ENCODE measurements around the gene CHST11. TPM values are rescaled to one million over a fixed set of nuclear protein-coding genes. Genes with fewer than 3 reads are reported as not detected.

CHST11 gene
- total RNA-seq, 1 donor from 2014 or later: 11.4 TPM

DNA sequence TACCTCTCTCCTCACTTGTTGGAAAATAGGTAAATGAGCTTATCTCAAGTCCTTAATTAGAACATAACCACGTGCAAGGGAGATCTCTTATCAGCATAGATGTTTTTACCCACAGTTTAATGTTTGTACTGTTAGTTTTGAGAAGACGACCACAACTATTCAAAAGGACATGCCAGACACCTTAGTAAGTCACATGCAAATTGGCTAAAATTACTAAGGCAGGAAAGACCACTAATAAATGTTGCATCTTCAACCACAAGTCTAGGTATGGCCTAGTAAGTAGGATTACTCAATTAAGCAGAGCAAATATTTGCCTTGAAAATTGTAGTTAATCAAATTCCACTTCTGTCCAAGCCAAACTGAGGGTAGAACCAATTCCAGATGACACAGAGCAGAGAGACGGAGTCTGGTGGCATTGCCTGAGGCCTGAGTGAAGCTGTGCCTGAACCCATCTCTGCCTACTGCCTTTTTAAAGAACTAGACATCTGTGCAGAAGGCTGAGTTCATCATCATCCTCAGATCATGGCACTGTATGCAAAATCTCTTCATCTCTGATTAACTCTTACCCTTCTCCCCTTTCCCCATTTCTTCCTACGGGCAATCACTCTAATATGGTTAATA lies 29.7 kb upstream of the CHST11 start:
- Mint-ChIP-seq H3K27ac (no peak overlapping the region), H3K9me3 (ENCODE audit: low read depth) (no peaks in the 10 kb centered on the region), H3K4me1 (ENCODE audit: low read depth) (peaks cover 3% of the 10 kb centered on the region)

GRCh38 chr12:104427547-104427938 lies 29.2 kb upstream of the CHST11 start:
- Mint-ChIP-seq H3K27me3 (peaks cover 9% of the 10 kb centered on the region), H3K36me3 (ENCODE audit: insufficient read depth) (no peaks in the 10 kb centered on the region), H3K4me1 (ENCODE audit: low read depth) (peaks cover 3% of the 10 kb centered on the region), H3K9me3 (ENCODE audit: low read depth) (no peaks in the 10 kb centered on the region), H3K4me3 (ENCODE audit: low read depth) (no peak overlapping the region), H3K27ac (no peak overlapping the region)
- DNase-seq (ENCODE audit: low spot score, unreplicated experiment): no peak
- no peak for TF ChIP-seq CTCF (IDR thresholded peaks at IDR 0.05; ENCODE audit: unreplicated experiment)

More for the DNA sequence above, 29.7 kb upstream of the CHST11 start:
- DNase-seq (ENCODE audit: low spot score, unreplicated experiment): no peak
- Mint-ChIP-seq H3K4me3 (ENCODE audit: low read depth) (no peak overlapping the region), H3K36me3 (ENCODE audit: insufficient read depth) (no peaks in the 10 kb centered on the region), H3K27me3 (peaks cover 7% of the 10 kb centered on the region)
- TF ChIP-seq CTCF (IDR thresholded peaks at IDR 0.05; ENCODE audit: unreplicated experiment): no peak

- H3K27me3 Mint-ChIP-seq: peaks cover 16% of the 10 kb centered on the region
- no peak for DNase-seq (ENCODE audit: low spot score, unreplicated experiment)
- no peak for TF ChIP-seq CTCF (IDR thresholded peaks at IDR 0.05; ENCODE audit: unreplicated experiment)
- H3K27ac Mint-ChIP-seq: no peak overlapping the region
- H3K4me1 Mint-ChIP-seq (ENCODE audit: low read depth): no peaks in the 10 kb centered on the region
- no peaks in the 10 kb centered on the region for H3K9me3 Mint-ChIP-seq (ENCODE audit: low read depth)
- H3K4me3 Mint-ChIP-seq (ENCODE audit: low read depth): no peak overlapping the region
- no peaks in the 10 kb centered on the region for H3K36me3 Mint-ChIP-seq (ENCODE audit: insufficient read depth)
Measured at GRCh38 chr12:104433061-104433460, 23.7 kb upstream of the CHST11 start.

- H3K27ac Mint-ChIP-seq: no peak overlapping the region
- peaks cover 18% of the 10 kb centered on the region for H3K27me3 Mint-ChIP-seq
- no peak overlapping the region for H3K4me3 Mint-ChIP-seq (ENCODE audit: low read depth)
- no peaks in the 10 kb centered on the region for H3K36me3 Mint-ChIP-seq (ENCODE audit: insufficient read depth)
- no peak for DNase-seq (ENCODE audit: low spot score, unreplicated experiment)
- no peak for TF ChIP-seq CTCF (IDR thresholded peaks at IDR 0.05; ENCODE audit: unreplicated experiment)
- H3K9me3 Mint-ChIP-seq (ENCODE audit: low read depth): no peaks in the 10 kb centered on the region
- no peaks in the 10 kb centered on the region for H3K4me1 Mint-ChIP-seq (ENCODE audit: low read depth)
Measured at GRCh38 chr12:104434129-104434528, 22.6 kb upstream of the CHST11 start.

DNA sequence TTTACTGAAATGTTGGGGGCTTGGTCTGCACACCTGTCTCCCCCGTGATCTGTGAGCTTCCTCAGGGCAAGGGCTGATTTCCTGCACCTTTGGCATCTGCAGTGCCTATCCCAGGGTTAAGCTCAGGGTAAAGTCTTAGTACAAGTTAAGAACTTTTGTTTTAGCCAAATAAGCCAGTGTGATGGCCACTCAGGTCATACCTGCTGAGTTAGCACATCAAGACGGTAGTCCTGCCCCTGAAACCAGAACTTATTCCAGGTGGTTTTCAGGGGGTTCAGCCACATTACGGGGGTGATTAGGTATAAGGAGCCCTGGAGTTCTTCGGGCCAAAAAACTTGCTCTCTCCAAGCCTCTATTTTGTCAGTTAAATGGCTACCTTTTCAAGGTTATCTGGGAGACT lies 21.6 kb upstream of the CHST11 start:
- no peak overlapping the region for H3K27ac Mint-ChIP-seq
- peaks cover 18% of the 10 kb centered on the region for H3K27me3 Mint-ChIP-seq
- TF ChIP-seq CTCF (IDR thresholded peaks at IDR 0.05; ENCODE audit: unreplicated experiment): no peak
- H3K9me3 Mint-ChIP-seq (ENCODE audit: low read depth): no peaks in the 10 kb centered on the region
- H3K4me3 Mint-ChIP-seq (ENCODE audit: low read depth): no peak overlapping the region
- no peak for DNase-seq (ENCODE audit: low spot score, unreplicated experiment)
- H3K4me1 Mint-ChIP-seq (ENCODE audit: low read depth): no peaks in the 10 kb centered on the region
- H3K36me3 Mint-ChIP-seq (ENCODE audit: insufficient read depth): no peaks in the 10 kb centered on the region
